Effector memory CD8-positive, alpha-beta T cell (primary cell): Measurements from ENCODE around the gene ZBED4.

Experiments
- ATAC-seq: fragments of 150-1000 bp; cut with Tn5 transposase; replicated peaks from 2 replicates; pipeline ENCODE4 v1.10.0; 2021; ENCODE audit warnings: mild to moderate bottlenecking, moderate library complexity
- DNase-seq, 3 experiments: peaks; one replicate each; pipeline ENCODE4 v3.0.0; 2021
- H3K27ac Mint-ChIP-seq, 2 donors: one replicate each; pipeline ENCODE4 v1.8.0; 2022; ENCODE audit warnings: mild to moderate bottlenecking in 2 of 2, mixed read lengths in 2 of 2, moderate library complexity in 2 of 2
- H3K27me3 Mint-ChIP-seq, 2 donors: one replicate each; pipeline ENCODE4 v1.8.0; 2022; ENCODE audit warnings: mixed read lengths in 2 of 2
- H3K36me3 Mint-ChIP-seq: one replicate; pipeline ENCODE4 v1.8.0; 2022; ENCODE audit warnings: mild to moderate bottlenecking, moderate library complexity, mixed read lengths; ENCODE audit not compliant: insufficient read depth
- H3K4me1 Mint-ChIP-seq, 2 donors: one replicate each; pipeline ENCODE4 v1.8.0; 2022; ENCODE audit warnings: low read depth in 2 of 2, mixed read lengths in 2 of 2
- H3K4me3 Mint-ChIP-seq, 2 donors: one replicate each; pipeline ENCODE4 v1.8.0; 2022; ENCODE audit warnings: mild to moderate bottlenecking in 2 of 2, mixed read lengths in 2 of 2, moderate library complexity in 2 of 2
- H3K9me3 Mint-ChIP-seq, 2 donors: one replicate each; pipeline ENCODE4 v1.8.0; 2022; ENCODE audit warnings: mixed read lengths in 2 of 2

ZBED4 gene

DNA sequence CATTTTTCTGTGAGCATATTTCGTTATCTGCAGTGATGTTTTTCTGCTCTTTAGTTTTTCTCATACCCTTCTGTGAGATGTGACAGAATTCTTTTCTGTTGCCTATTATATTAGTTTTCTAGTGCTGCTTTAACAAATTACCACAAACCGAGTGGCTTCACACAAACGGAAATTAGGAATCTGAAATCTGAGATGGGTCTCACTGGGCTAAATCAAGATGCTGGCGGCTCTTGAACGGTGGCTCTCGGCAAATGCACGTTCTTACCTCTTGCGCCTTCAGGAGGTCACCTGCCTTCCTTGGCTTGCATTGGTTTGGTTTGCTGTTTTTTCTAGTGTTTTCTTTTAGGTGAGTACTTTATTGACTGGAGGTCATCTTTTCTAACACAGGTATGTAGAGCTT, 13.0 kb downstream of the ZBED4 start:
- H3K4me1 Mint-ChIP-seq, result peaks cover 51 to 70% of the 10 kb centered on the region in 2 donors
- ATAC-seq, result no peak
- H3K4me3 Mint-ChIP-seq, result peak overlapping the region; percentile 77 to 79
- peaks cover 33% of the 10 kb centered on the region for H3K36me3 Mint-ChIP-seq
- no peaks in the 10 kb centered on the region for H3K9me3 Mint-ChIP-seq
- no peak for DNase-seq
- H3K27ac Mint-ChIP-seq, result peak overlapping the region; percentile 91 to 94
- H3K27me3 Mint-ChIP-seq, result no peaks in the 10 kb centered on the region

DNA sequence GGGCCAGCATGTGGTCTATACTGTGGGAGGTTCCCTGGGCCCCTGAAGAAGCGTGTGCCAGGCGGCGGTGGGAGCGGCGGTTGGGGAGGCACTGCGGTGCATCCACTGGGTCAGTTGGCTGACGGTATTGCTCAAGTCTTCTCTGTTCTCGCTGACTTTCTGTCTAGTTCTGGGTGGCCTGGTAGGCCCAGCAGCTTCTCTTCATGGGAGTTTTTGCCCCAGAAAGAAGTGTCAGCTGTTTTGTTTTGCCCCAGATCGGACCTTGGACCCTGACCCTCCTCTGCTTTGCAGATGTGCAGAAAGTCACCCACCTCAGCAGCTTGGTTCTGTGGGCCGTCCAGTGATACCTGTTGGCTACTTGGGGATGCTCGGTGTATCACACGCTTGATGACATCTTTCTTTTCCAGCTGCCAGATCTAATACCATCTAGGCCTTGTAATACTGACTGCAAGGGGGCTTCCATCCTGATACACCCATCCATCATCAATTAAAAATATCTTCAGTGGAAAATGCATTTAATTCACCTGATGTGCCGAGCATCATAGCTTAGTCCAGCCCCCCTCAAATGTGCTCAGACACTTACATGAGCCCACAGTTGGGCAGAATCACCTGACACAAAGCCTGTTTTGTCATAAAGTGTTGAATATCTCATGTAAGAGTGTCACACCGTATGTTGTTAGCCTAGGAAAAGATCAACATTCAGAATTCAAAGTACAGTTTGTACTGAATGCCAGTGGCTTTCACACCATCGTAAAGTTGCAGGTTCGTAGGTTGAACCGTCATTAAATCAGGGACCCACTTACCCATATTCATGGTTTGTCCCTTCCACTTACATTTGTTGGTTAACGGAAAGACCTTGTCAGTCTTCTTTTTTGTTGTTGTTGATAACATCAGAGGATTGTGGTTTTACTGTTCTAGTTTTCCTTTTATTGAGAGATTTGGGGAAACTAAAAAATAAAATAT, 13.9 kb downstream of the ZBED4 start:
- ATAC-seq, result peak; percentile 77
- peaks cover 52 to 68% of the 10 kb centered on the region in 2 donors for H3K4me1 Mint-ChIP-seq
- H3K4me3 Mint-ChIP-seq, result peak overlapping the region; percentile 77 to 79
- H3K36me3 Mint-ChIP-seq, result peaks cover 30% of the 10 kb centered on the region
- peak overlapping the region; percentile 91 to 94 for H3K27ac Mint-ChIP-seq
- no peaks in the 10 kb centered on the region for H3K27me3 Mint-ChIP-seq
- no peaks in the 10 kb centered on the region for H3K9me3 Mint-ChIP-seq
- peak in 2 of 3 experiments; percentile 31 to 37 for DNase-seq

DNA sequence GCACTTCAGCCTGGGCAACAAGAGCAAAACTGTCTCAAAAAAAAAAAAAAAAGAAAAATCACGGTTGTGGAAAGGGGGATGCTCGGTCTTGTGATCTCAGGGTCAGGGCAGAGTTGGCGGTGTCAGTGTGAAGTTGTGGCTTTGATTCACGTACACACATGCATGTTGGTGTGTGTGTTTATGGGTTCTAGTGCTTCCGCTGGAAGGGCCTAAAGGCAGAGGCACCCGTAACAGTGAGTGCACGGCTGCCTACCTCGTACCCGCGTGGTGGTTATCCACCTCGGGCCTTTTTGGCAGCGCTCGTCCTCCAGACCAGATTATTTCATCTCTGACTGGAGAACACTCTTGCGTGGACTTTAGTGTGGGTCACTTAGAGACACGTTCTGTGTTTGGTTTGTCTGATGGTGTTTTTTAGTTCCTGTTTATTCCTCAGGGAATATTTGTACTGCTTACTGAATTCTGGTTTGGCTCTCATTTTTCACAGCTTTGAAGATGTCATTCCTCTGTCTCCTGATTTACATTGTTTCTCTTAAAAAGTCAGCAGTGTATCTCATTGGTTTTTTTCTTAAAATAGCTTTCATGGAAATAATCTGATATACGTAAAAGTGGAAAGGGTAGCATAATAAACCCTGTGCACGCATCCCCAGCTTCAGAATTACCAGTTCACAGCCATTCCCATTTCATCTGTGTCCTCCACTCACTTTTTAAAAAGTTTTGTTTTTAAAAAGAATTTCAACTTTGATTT, 15.6 kb downstream of the ZBED4 start:
- ATAC-seq, result no peak
- no peak for DNase-seq
- Mint-ChIP-seq H3K4me3 (peak overlapping the region; percentile 77 to 79), H3K27me3 (no peaks in the 10 kb centered on the region), H3K36me3 (peaks cover 27% of the 10 kb centered on the region), H3K9me3 (no peaks in the 10 kb centered on the region), H3K27ac (peak overlapping the region; percentile 91 to 94), H3K4me1 (peaks cover 60 to 72% of the 10 kb centered on the region in 2 donors)

DNA sequence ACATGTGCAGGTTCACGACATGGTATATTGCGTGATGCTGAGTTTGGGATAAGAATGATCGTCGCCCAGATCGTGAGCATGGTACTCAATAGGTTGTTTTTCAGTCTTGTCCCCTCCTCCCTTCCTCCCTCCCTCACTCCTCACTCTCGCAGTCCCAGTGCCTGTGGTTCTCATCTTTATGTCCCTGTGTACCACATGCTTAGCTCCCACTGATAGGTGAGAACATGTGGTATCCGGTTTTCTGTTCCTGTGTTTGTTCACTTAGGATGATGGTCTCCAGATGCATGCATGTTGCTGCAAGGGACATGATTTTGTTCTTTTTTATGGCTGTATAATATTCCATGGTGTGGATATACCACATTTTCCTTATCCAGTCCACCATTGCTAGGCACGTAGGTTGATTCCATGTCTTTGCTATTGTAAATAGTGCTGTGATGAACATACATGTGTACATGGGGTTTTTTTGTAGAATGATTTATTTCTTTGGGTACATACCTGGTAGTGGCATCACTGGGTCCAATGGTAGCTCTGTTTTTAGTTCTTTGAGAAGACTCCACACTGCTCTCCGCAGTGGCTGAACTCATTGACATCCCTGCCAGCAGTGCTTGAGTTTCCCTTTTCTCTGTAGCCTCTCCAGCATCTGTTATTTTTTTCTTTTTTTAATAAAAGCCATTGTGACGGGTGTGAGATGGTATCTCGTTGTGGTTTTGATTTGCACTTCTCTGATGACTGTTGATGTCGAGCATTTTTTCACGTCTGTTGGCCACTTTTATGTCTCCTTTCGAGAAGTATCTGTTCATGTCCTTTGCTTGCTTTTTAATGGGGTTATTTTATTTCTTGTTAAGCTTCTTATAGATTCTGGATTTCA, 16.4 kb downstream of the ZBED4 start:
- Mint-ChIP-seq H3K4me3 (peak overlapping the region; percentile 77 to 79), H3K9me3 (no peaks in the 10 kb centered on the region), H3K27me3 (no peaks in the 10 kb centered on the region), H3K4me1 (peaks cover 60 to 74% of the 10 kb centered on the region in 2 donors), H3K27ac (peak overlapping the region; percentile 91 to 94), H3K36me3 (peaks cover 27% of the 10 kb centered on the region)
- ATAC-seq, result peak; percentile 65
- DNase-seq, result peak; percentile 42 to 56 (median 42)

DNA sequence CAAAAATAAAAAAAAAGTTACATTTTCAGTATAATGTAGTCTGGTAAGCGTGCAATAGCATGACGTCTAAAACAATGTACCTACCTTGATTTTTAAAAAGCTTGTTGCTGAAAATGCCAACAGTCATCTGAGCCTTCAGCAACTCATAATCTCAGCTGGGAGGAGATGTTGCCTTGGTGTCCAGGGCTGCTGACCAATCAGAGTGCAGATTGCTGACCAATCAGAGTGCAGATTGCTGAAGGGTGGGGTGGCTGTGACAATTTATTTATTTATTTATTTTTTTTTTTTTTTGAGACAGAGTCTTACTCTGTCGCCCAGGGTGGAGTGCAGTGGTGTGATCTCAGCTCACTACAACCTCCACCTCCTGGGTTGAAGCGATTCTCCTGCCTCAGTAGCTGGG, 17.8 kb downstream of the ZBED4 start:
- Mint-ChIP-seq H3K4me1 (peaks cover 55 to 69% of the 10 kb centered on the region in 2 donors), H3K4me3 (no peak overlapping the region), H3K36me3 (peaks cover 27% of the 10 kb centered on the region), H3K9me3 (no peaks in the 10 kb centered on the region), H3K27me3 (no peaks in the 10 kb centered on the region), H3K27ac (peak overlapping the region in 1 of 2 donors; percentile 51)
- DNase-seq (no peak), ATAC-seq (no peak)

DNA sequence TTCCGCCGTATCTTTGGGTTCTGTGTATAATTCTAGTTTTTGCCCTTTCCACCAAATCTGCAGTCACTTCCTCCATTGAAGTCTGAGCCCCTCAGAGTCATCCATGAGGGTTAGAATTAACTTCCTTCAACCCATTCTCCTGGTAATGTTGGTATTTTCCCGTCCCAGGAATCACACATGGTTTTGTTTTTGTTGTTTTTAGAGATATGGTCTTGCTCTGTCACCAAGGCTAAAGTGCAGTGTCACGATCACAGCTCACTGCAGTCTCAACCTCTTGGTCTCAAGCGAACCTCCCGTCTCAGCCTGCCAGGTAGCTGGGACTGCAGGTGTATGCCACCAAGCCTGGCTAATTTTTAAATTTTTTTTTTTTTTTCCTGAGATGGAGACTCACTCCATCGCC, 18.7 kb downstream of the ZBED4 start:
- DNase-seq (no peak), ATAC-seq (no peak)
- Mint-ChIP-seq H3K4me1 (peaks cover 48 to 62% of the 10 kb centered on the region in 2 donors), H3K4me3 (no peak overlapping the region), H3K27ac (peak overlapping the region in 1 of 2 donors; percentile 51), H3K36me3 (peaks cover 26% of the 10 kb centered on the region), H3K27me3 (no peaks in the 10 kb centered on the region), H3K9me3 (no peaks in the 10 kb centered on the region)

DNA sequence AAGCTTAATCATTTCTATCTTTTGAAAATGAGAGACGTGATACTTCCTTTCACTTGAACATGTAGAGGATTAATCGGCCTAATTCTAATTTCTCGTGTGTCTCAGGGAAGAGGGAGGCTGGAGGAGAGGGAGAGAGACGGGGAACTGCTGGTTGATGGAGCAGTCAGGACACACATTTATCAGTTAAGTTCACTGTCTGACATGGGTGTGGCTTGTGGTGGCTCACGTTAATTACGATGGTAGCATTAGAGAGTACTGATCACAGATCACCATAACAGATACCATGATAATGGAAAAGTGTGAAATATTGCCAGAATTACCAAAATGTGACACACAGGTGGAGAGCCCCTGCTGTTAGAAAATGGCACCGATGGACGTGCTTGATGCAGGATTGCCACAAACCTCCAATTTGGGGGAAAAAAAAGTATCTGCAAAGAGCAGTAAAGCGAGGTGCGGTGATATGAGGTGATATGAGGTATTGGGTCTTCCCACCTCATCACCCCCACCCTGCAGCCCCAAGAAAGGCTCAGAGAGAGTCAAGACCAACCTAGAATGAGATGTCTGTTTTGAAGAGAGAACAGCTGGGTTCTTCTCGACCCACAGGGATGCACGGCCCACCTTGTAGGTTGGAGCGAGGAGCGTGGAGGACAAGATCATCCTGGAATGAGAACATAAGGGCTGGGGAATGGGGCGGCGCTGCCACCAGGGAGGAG, 19.7 kb downstream of the ZBED4 start:
- Mint-ChIP-seq H3K4me3 (peak overlapping the region; percentile 36 to 40), H3K4me1 (peaks cover 40 to 57% of the 10 kb centered on the region in 2 donors), H3K36me3 (peaks cover 25% of the 10 kb centered on the region), H3K27ac (peak overlapping the region; percentile 77 to 82), H3K27me3 (no peaks in the 10 kb centered on the region), H3K9me3 (no peaks in the 10 kb centered on the region)
- no peak for DNase-seq
- ATAC-seq, result no peak

DNA sequence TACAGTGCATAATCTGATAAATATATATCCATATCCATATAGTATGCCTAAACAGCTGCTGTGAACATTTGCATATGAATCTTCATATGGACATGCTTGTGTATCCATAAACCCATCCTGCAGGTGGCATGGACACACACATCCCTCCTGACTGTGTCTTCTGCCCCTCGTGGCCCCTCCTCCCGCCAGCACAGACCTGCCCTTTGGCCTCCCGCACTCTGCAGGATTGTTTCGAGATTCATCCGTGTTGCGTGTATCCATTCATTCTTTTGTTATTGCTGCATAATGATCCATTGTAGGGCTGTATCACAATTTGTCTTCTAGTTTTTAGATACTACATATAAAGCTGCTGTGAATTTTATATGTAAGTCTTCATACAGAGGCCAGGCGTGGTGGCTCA, 24.0 kb downstream of the ZBED4 start:
- ATAC-seq (no peak), DNase-seq (no peak)
- peaks cover 10% of the 10 kb centered on the region for H3K36me3 Mint-ChIP-seq
- H3K27ac Mint-ChIP-seq, result peak overlapping the region in 1 of 2 donors; percentile 12
- H3K4me1 Mint-ChIP-seq, result peaks cover 34 to 49% of the 10 kb centered on the region in 2 donors
- H3K27me3 Mint-ChIP-seq, result no peaks in the 10 kb centered on the region
- H3K9me3 Mint-ChIP-seq, result no peaks in the 10 kb centered on the region
- no peak overlapping the region for H3K4me3 Mint-ChIP-seq

DNA sequence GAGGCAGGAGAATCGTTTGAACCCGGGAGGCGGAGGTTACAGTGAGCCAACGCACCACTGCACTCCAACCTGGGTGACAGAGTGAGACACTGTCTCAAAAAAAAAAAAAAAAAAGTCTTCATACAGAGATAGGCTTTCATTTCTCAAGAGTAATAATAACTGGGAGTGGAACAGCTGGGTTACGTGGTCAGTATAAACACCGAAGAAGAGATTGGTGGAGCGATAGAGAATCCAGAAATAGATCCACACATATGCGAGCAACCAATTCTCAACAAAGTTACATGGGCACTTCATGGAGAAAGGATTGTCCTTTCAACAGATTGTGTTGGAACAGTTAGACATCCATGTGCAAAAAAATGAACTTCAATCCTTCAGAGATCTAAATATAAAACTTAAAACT, 24.6 kb downstream of the ZBED4 start:
- H3K36me3 Mint-ChIP-seq, result peaks cover 13% of the 10 kb centered on the region
- peaks cover 31 to 52% of the 10 kb centered on the region in 2 donors for H3K4me1 Mint-ChIP-seq
- H3K27ac Mint-ChIP-seq, result peak overlapping the region in 1 of 2 donors; percentile 62
- ATAC-seq, result no peak
- H3K4me3 Mint-ChIP-seq, result no peak overlapping the region
- H3K9me3 Mint-ChIP-seq, result no peaks in the 10 kb centered on the region
- DNase-seq, result no peak
- H3K27me3 Mint-ChIP-seq, result no peaks in the 10 kb centered on the region

DNA sequence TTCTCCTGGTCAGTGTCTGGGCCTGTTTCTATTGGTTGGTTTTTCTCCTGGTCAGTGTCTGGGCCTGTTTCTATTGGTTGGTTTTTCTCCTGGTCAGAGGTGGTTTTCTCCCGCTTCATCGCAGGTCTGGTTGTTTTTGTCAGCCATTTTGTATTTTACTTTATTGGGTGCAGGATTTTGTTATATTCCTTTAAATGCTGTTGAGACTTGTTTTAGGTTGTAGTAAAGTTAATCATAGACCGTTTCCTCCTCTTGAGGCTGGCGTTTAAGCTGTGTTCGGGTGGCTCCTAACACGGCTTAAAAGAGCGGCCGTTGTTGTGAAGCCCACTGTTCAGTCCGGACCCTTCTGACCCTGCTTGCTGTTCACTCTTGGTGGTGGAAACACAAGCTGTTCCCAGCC, 26.2 kb downstream of the ZBED4 start:
- no peak for DNase-seq
- Mint-ChIP-seq H3K4me3 (peak overlapping the region; percentile 66 to 67), H3K27me3 (no peaks in the 10 kb centered on the region), H3K9me3 (no peaks in the 10 kb centered on the region), H3K4me1 (peaks cover 29 to 53% of the 10 kb centered on the region in 2 donors), H3K27ac (peak overlapping the region; percentile 38 to 81), H3K36me3 (peaks cover 25% of the 10 kb centered on the region)
- no peak for ATAC-seq

DNA sequence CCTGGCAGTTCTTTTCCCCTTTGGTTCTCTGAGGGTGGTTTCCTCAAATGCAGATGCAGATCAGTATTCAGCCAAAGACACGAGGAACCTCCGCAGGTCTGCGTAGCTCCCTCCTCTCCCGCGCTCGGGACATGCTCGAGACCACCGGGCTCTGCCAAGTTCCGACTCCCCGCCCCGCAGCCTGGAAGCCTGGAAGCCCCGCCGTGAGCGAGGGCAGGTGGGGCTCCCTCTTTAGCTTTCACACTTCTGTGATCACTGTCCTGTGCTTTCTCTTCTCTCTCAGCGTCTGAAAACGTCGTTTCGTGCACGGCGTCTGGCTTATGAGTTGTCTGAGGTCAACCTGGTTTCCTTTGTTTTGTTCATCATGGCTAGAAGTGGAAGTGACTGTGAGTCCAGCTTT, 26.6 kb downstream of the ZBED4 start:
- peak overlapping the region; percentile 38 to 81 for H3K27ac Mint-ChIP-seq
- peaks cover 29 to 50% of the 10 kb centered on the region in 2 donors for H3K4me1 Mint-ChIP-seq
- no peaks in the 10 kb centered on the region for H3K27me3 Mint-ChIP-seq
- ATAC-seq (peak; percentile 85), DNase-seq (peak in 2 of 3 experiments; percentile 21 to 31)
- peaks cover 29% of the 10 kb centered on the region for H3K36me3 Mint-ChIP-seq
- no peaks in the 10 kb centered on the region for H3K9me3 Mint-ChIP-seq
- H3K4me3 Mint-ChIP-seq, result peak overlapping the region; percentile 66 to 67

DNA sequence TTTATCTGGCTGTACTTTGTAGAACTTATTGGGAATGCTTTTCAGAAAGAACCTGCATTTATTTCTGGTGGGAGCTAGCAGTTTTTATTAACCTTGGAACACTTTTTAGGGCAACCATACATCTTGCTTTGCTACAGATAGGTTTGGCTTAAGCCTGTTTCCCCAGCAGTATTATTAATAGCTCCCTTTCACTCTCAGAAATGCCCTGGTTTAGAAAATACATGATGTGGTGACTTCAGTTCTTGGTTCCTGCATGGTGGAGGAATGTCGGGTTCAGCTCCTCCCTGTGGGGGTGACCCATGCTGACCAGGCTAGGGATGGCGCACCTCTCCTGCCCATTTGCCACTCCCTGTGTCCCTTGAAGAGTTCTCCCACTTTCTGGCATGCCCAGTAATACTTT, 28.2 kb downstream of the ZBED4 start:
- Mint-ChIP-seq H3K27me3 (no peaks in the 10 kb centered on the region), H3K36me3 (peaks cover 42% of the 10 kb centered on the region), H3K9me3 (no peaks in the 10 kb centered on the region), H3K27ac (peak overlapping the region in 1 of 2 donors; percentile 59), H3K4me1 (peaks cover 28 to 43% of the 10 kb centered on the region in 2 donors), H3K4me3 (peak overlapping the region in 1 of 2 donors; percentile 33)
- DNase-seq (no peak), ATAC-seq (no peak)
